Coronary artery (tissue), 2 donors: ENCODE data around the gene SNRPN.
A peak's percentile ranks its signal among the peaks of the same experiment; 100 is the strongest.
"Not testable (repeated sequence)": the region's sequence is repeated elsewhere in the genome, so short reads cannot be mapped to it uniquely, and the experiment has no call there.

Experiments used
- DNase-seq: peaks from one replicate; pipeline ENCODE4 v3.0.0-alpha.2; 2017; ENCODE audit warnings: low spot score
- H3K27ac ChIP-seq, 2 donors: fragments of 200-600 bp; sonication (generic); one replicate each; pipeline ENCODE4 v1.5.1; 2016 to 2019
- H3K4me3 ChIP-seq: fragments of 200-600 bp; sonication (generic); 2 replicates; pipeline ENCODE4 v1.5.1; 2016; ENCODE audit warnings: mild to moderate bottlenecking, moderate library complexity
- CTCF ChIP-seq: fragments of 200-600 bp; sonication (generic); IDR thresholded peaks from one replicate; pipeline ENCODE4 v1.5.1; 2019; ENCODE audit warnings: antibody characterized with exemption

Gene SNRPN

GRCh38 chr15:24954783-24955530 lies at the start of gene SNRPN, which contains the start of gene SNURF:
SNRPN (plus strand) TSS chr15:24954987; CDS start chr15:24974454, 19,467 bp downstream.
SNURF (plus strand) TSS chr15:24954987; CDS start chr15:24955049, 62 bp downstream.
- Histone ChIP-seq H3K4me3 (peak within 1 kb of the TSS; percentile 74), H3K27ac (peak within 1 kb of the TSS; percentile 77 to 90)
- TF ChIP-seq CTCF, result no peak
- peak; percentile 87 for DNase-seq

GRCh38 chr15:24916305-24917009 lies 38.3 kb upstream of the SNRPN start:
- Histone ChIP-seq H3K4me3 (no peak overlapping the region), H3K27ac (no peak overlapping the region)
- DNase-seq, result no peak
- no peak for TF ChIP-seq CTCF

GRCh38 chr15:24917431-24917830 lies 37.4 kb upstream of the SNRPN start:
- TF ChIP-seq CTCF, result no peak
- Histone ChIP-seq H3K4me3 (no peak overlapping the region), H3K27ac (no peak overlapping the region)
- DNase-seq, result no peak

GRCh38 chr15:24919446-24919845 lies 35.3 kb upstream of the SNRPN start:
- no peak for DNase-seq
- Histone ChIP-seq H3K4me3 (no peak overlapping the region), H3K27ac (no peak overlapping the region)
- no peak for TF ChIP-seq CTCF

- not testable (repeated sequence) for H3K4me3 ChIP-seq, H3K27ac ChIP-seq, DNase-seq
Observed at GRCh38 chr15:24922781-24923180, 32.0 kb upstream of the SNRPN start.

GRCh38 chr15:24924153-24924552 lies 30.6 kb upstream of the SNRPN start:
- no peak for TF ChIP-seq CTCF
- DNase-seq, result no peak
- H3K4me3 ChIP-seq, result no peak overlapping the region
- H3K27ac ChIP-seq, result no peak overlapping the region

- H3K27ac ChIP-seq, result no peak overlapping the region
- no peak for DNase-seq
- no peak overlapping the region for H3K4me3 ChIP-seq
- no peak for TF ChIP-seq CTCF
Observed at GRCh38 chr15:24924621-24925020, 30.2 kb upstream of the SNRPN start.

- not testable (repeated sequence) for H3K27ac ChIP-seq, DNase-seq, H3K4me3 ChIP-seq
Observed at GRCh38 chr15:24931874-24932732, 22.7 kb upstream of the SNRPN start.
